Esophagus squamous epithelium (tissue), 4 donors: ENCODE results near the gene KRT7.

Source experiments
- CTCF ChIP-seq, 6 experiments: fragments of 450-650 bp in 4 of 6; fragments of 200-600 bp in 2 of 6; sonication (generic) in 2 of 6; IDR thresholded peaks; one replicate each; pipeline ENCODE4 v1.5.1; 2016 to 2019; ENCODE audit warnings: antibody characterized with exemption in 6 of 6, mild to moderate bottlenecking in 4 of 6, moderate library complexity in 4 of 6
- POLR2A ChIP-seq, 4 donors: fragments of 450-650 bp; IDR thresholded peaks; one replicate each; pipeline ENCODE4 v1.6.1; 2017; ENCODE audit warnings: antibody characterized with exemption in 4 of 4, mild to moderate bottlenecking in 4 of 4, moderate library complexity in 3 of 4

DNA sequence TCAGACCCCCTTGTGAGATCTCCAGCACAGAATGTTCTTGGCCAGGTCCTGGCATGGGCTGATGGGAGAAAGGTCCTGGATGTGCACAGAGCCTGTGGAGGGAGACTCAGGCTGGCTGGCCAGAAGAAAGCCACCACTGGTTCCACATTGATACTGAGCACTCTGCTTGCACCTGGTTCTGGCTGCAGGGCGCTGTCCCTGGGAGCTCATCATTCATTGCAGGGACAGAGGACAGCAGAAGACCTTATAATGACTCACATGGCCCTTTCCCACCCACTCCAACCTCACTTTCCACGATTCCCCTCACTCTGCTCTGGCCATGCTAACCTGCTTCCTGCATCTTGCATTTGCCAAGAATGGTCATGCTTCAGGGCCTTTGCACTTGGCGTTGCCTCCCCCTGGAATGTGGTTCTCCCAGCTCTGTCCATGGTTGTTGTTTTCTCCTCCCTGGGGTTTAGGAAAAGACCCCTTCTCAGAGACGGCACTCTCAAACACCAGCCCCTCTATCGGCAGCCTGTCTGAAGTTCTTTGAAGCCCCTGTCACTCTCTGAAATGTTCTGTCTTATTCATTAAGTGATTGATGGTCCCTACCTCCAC lies 10.3 kb downstream of the KRT7 start:
- TF ChIP-seq CTCF (IDR thresholded peaks at IDR 0.05) (no peak), POLR2A (IDR thresholded peaks at IDR 0.05) (no peak)
